ENCODE measurements around the gene SCYL1.

GRCh38 chr11:65562788-65563187 lies 37.9 kb downstream of the SCYL1 start:
- TF ChIP-seq CTCF (optimal IDR thresholded peaks at IDR 0.05 in 1 of 3, IDR thresholded peaks at IDR 0.05 in 1 of 3, conservative IDR thresholded peaks at IDR 0.05 in 1 of 3; ENCODE audit: extremely low read depth in 1 of 3, insufficient read depth in 2 of 3, low read length in 3 of 3): no peak
- no peak for TF ChIP-seq EZH2 (IDR thresholded peaks at IDR 0.05; ENCODE audit: low read length)
